ENCODE results near the gene PRSS3.
"Not testable (repeated sequence)": the region's sequence is repeated elsewhere in the genome, so short reads cannot be mapped to it uniquely, and the experiment has no call there.

PRSS3 gene

DNA sequence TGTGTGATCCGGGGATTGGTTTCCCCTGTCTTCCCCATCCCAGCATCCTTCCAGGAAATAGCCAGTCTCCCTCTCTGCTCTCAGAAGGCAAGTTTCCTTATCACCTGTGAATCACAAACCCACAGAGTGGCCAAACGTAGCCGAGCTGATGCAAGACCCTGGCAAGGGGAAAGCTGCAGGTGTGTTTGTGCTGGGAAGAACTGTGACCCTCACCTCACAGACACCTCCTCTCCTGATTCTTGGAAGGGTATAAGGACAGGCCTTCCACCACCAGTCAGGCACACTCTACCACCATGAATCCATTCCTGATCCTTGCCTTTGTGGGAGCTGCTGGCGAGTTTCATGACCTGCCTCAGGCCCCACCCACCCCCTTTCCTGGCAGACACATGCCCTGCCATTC lies at the start of gene PRSS3:
Gene PRSS3, plus strand, starts transcription at position 281 of the 400 bp plus-strand sequence. Its CDS starts 13 bp downstream, at position 294.
- DNase-seq = no peak

DNA sequence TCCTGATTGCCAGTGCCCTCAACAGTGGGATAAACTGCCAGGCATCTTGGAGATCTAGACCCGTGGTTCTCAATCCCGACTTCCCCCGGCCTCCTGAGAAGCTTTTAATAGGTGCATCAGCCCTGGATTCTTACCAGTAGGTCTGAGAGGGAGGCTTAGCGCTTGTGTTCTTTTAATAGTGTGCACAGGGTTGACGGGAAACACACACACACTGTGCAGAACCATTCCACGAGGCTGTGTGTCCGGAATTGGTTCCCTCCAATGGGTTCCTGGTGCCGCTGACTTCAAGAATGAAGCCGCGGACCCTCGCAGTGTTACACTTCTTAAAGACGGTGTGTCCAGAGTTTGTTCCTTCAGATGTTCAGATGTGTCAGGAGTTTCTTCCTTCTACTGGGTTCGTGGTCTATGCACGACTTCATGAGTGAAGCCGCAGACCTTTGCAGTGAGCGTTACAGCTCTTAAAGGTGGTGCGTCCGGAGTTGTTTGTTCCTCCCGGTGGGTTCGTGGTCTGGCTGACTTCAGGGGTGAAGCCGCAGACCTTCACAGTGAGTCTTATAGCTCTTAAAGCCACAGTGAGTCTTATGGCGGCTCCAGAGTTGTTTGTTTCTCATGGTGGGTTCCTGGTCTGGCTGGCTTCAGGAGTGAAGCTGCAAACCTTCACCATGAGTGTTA lies 46.6 kb upstream of the PRSS3 start:
- DNase-seq = no peak

DNA sequence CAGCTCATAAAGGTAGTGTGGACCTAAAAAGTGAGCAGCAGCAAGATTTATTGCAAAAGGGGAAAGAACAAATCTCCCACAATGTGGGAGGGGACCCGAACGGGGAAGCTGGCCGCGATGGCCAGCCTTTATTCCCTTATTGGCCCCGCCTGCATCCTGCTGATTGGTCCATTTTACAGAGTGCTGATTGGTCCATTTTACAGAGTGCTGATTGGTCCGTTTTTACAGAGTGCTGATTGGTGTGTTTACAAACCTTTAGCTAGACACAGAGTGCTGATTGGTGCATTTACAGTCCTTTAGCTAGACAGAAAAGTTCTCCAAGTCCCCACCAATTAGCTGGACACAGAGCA lies 46.1 kb upstream of the PRSS3 start:
- DNase-seq = not testable (repeated sequence)

DNA sequence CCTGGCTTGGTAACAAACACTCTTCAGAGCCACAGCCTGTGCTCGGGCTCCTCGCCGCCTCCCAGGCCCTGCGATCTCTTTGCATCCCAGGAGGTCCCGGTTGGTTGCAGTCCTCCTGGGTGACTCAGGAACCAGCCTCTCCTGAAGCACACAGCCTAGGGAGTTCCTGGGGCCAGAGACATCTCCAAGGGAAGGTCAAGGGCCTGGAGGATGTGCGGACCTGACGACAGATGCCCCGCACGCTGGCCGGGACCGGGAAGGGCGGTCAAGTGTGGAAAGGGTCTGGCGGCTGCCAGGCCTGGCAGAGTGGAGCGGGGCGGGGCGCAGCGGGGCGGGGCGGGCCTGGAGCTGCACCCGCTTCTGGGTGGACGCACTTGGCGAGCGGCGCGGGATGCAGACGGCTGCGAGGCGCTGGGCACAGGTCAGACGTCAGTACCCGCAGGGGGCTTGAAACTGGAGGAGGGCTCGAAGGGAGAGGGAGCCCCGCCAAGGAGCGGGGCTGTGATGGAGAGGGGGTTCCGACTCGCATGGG lies 45.0 kb upstream of the PRSS3 start:
- no peak for DNase-seq

DNA sequence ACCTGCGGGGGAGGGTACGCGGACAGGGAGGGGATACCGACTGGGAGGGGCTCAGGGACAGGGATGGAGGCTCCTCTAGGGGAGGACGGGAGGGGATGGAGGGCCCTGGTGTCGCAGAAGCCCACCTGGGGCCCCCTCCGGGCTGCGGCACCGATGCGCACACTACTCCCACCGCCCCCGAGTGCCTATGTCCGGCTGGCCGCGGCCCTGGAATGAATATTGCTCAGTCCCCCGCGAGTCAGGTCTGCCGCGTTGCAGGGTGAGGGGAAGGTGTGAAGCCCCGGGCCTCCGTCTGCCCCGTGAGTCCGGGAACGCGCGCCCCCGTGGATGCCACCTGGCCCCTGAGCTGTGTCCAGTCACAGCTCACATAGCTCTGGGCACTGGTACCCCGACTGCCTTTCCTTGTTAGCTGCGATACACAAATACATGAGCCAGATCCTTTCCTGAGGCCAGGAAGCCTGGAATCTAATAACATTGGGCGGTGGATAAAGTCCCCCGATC lies 44.5 kb upstream of the PRSS3 start:
- no peak for DNase-seq

DNA sequence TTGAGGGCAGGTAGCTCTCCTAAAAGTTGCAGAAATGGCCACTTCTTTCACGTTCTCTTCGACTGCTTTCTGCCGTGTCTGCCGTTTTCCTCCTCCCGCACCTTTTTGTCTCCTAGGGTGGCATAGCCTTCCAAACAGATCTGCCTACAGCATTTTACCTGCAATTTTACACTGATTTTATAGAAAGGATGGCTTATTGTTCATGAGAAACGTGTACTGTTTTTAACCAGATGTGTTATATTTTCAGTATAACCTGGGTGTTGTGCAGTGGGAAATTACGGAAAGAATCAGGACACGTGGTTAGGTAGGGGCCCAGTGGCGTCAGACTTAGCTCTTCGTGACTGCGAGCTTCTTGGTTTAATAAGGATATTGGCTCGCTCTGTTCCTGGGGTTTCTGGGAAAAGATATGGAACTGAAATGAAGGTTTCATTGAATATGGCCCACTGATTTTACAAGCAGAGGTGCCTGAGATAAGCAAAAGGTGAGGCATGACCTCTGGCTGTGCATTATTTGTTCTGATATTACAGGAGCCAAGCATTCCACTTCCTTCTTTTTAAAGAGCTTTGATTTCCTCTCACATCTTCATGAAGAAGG lies 43.7 kb upstream of the PRSS3 start:
- DNase-seq = no peak

DNA sequence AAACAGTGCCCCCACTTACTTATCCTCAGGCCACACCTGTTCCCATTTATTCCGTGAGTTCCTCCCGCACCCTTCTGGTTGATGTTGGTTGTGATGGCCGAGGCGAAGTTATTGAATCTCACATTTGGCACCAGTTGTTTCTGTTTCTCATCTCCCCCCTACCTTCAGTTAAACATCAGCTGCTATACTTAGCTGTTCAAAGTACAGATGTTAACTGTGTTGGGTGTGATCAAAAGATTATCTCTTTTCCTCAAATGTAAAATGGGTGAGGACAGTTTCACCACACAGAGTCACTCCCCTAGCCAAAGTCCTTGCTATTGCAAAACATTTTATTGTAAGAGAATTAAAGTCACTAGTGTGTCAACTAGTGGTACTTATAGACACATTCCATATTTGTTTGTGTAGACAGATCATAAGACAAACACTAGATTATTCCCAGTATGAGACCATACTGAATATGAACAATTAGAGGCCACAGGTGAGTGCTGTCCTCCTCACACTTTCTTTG lies 43.2 kb upstream of the PRSS3 start:
- DNase-seq = no peak

DNA sequence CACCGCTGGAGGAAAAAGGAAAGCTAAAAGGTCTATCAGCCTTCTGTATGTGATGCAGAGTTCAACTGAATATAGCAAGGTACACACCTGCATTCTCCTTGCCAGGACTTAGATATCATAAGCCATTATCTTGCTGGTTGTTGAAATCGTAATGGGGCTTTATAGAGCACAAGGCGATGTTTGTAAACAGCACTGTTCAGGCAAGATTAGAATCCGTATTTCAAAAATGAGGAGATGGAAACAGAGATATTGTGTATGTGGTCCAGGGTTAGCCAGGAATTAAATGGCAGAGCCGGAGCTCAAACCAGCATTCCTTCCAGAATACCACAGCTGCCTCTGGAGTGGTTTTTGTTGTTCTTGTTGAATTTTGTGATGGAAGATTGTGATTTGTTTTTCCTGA lies 42.6 kb upstream of the PRSS3 start:
- DNase-seq = not testable (repeated sequence)

DNA sequence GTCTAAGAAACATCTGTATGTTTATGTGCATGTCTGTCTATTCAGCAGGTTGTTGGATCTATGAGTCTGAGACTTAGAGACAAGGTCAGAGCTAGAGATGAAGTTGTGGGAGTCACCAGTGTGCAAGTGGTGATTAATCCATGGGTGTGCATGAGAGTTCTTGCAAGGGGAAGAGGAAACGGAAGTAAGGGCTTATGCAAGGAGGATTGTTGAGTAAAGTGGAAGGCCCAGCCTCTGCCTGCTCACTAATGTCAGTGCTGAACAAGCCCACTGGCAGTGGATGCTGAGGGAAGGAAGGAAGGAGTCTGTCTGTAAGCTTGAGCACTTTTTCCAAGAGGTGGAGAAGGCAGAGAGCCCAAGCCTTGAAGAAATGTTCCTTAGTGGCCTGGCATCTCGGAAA lies 35.7 kb upstream of the PRSS3 start:
- DNase-seq = not testable (repeated sequence)

DNA sequence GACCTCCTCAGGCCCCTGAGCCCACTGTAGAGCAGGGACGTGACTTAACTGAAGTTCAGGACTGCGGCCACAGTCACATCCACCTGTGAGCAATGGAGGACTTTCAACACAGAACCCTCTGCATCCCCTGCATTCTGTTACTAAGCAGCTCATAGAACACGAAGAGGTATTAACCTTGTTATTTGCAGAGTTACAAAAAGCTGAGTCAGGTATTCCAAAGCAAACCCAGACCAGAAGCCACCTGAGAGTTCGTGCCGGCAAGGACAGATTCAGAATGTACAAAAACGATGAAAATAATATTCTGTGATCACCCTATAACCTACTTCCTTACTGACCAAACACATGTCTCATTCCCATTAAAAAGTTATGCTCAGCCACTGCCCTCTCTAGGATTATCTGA lies 33.0 kb upstream of the PRSS3 start:
- no peak for DNase-seq

DNA sequence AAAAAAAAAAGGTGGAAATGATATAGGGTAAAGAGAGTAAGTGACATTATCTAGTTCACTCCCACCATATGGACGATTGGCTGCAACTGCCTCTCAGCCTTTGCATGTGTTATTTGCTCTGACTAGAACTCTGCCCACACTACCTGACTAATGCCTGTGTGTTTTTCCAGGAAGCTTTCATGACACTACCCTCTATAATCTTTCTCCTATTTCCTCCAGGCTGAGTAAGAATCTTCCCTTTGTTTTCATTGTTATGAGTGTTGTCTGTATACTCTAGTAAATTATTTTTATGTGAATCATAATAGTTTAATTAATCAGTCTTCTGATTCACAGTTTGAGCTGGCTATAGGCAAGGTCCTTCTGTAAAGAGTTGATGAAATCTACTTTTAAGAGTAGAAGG lies 31.7 kb upstream of the PRSS3 start:
- DNase-seq = not testable (repeated sequence)

DNA sequence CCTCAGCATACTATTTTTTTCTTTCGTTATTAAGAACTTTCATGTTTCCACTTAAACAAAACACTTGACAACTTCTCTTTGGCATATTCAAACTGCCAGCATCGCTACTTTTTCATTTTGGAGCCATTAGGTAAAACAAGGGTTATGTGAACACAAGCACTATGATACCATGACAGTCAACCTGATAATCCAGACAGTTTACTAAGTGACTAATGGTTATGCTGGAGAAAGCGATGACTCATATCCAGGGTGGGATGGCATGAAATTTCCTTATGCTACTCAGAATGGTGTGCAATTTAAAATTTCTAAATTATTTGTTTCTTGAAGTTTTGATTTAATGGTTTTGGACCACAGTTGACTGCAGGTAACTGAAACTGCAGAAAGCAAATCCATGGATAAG lies 29.9 kb upstream of the PRSS3 start:
- no peak for DNase-seq

DNA sequence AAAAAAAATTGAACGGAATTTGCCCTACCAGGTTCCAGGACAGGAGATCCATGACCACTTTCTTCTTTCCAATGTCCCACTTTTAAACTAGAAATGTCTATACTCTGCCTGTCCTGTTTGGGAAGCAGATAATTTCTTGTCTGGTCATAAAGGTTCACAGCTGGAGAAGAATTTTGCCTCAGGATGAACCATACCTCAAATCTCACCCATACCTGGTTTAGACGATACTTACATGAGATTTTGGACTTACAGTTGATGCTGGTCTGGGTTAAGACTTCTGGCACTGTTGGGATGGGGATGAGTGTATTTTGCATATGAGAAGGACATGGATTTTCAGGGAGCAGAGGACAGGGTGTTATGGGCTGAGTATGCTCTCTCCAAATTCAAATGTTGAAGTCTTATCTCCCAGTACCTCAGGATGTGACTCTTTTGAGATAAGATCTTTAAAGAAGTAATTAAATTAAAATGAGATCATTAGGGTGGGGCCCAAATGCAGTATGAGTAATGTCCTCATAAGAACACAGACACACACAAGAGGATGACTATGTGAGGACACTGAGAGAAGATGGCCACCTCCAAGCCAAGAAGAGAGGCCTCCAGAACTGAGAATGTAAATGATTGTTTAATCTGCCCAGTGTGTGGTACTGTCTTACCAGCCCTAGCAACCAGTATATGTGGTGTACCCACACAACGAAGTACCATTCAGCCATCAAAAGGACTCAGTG lies 25.0 kb upstream of the PRSS3 start:
- DNase-seq = not testable (repeated sequence)

DNA sequence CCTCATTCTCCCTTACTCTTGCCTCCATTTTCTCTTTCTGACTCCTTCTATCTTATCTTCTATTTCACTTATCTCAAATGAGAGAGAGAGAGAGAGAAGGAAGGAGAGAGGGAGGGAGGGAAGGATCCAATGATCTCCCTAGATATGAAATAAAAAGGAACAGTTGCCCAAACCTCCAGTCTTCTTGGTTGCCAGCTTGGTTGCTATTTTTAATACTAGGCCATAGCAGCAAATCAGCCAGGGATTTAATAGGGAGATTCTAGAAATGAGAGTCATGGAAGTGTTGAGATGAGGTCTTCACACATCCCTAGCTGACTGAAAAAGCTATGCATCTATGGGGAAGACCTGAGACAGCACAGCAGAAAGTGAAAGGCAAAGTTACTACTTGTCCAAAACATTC lies 22.2 kb upstream of the PRSS3 start:
- not testable (repeated sequence) for DNase-seq

DNA sequence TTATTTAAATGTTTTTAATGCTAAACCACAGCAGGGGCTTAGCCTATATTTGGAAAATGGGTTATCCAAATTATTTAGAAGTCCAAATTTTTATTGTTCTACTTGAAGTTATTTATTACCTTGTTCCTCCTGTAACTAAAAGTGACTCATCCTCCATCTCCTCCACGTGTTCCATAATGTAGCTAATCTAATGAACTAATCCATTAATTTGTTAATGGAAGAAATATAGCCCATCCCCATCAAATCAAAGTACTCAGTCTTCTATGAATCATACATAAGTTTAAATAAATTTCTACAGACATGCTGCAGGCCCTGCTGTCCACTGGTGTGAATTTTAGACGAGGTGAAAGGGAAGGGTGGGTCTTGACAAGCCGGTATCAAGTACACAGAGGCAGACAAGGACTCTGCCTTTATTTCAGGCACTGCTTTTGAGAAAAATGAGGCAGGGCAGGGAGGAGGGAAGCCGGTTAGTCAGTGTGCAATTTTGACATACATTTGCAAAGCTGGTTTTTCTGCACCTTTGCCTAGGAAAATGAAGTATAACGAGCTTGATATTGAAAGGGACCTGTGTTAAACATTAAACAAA lies 21.2 kb upstream of the PRSS3 start:
- not testable (repeated sequence) for DNase-seq

DNA sequence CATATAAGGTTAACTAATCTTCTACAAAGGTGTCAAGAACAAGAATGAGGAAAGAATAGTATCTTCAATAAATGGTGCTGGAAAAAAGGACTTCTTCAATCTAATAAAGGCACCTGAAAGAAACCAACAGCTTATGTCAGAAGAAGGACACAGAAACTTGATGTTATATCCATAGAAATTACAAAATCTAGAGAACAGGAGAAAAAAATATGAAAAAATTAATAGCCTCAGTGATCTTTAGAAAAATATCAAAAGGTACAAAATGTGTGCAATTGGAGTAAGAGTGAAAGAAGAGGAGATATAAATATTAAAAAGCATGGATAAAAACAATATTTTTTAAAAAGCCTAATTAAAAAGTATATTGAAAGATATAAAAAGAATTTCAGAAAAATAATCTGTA lies 18.8 kb upstream of the PRSS3 start:
- no peak for DNase-seq

DNA sequence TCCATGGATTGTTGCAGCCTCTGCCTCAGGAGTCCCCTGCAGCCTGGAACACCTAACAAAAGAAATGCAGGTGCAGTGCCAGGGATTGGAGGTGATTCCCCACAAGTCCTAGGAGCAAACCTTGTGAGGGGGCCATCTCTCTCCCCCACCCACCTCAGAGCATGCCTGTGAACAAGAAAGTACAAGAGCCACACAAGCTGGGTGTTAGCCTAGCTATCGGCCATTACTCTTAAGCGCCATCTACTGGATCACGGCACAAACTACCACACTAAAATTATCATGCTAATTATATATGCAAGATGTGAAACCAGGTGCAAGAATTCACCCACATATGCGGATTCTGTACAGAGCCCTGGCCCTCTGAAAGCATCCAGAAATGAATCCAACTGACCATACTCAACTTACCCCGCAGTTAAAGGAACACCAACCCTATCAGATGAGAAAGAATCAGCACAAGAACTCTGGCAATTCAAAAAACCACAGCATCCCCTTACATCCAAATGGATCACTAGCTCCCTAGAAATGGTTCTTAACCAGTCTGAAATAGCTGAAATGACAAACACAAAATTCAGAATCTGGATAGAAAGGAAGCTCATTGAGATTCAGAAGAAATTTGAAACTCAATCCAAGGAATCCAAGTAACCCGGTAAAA lies 16.5 kb upstream of the PRSS3 start:
- DNase-seq = no peak

DNA sequence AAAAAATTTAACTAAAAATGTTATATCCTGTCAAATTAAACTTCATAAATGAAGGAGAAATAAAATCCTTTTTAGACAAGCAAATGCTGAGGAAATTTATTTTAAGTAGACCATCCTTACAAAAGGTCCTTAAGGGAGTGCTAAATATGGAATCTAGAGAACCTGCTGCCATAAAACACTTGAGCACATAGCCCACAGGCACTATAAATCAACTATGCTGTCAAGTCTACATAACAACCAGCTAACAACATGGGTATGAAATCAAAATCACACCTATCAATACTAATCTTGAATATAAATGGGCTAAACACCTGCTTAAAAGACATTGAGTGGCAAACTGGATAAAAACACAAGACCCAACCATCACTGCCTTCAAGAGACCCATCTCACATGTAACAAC lies 15.1 kb upstream of the PRSS3 start:
- DNase-seq = no peak

DNA sequence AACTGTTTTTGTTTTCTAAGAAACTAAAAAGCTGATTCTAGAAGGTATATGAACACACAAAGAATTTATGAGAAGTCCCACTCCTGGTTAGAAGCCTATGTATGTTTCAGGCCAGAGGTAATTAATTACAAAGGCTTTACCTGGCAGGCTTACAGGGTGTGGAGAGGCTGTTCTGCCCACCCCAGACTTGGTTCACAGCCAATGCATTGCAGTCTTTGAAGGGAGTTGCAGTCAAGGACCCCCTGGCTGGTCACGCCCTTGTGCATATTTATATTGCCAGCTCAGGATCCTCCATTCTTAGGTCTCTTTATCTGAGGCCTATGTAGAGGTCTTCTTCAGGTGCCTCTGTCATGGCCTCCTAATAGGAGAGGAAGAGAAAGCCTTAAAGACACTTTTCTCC lies 13.6 kb upstream of the PRSS3 start:
- no peak for DNase-seq

DNA sequence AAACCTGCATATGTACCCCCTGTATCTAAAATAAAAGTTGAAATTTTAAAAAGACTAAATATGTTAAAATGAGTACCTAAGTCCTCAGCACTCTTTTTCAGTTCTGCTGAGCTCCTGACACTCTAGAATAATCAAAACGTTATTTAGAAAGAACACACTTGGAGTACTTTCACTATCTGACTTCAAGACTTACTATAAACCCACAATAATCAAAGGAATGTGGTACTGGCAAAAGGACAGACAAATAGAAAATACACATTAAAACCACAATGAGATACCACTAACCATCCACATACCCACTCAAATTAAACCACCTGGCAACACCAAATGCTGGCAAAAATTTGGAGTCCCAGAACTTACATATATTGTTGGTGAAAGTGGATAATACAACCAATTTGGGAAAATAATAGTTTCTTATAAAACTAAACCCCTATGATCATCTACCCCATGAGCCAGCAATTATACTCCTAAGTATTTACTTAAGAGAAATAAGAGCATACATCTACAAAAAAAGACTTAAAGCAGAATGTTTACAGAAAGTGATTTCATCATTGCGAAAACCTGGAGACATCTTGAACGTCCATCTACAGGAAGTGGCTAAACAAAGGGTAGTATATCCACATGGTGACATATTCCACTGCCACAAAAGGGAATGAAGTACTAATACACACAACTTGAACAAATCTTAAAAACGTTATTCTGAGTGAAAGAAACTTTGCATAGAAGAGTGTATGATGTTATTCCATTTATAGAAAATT lies 12.8 kb upstream of the PRSS3 start:
- DNase-seq = no peak

DNA sequence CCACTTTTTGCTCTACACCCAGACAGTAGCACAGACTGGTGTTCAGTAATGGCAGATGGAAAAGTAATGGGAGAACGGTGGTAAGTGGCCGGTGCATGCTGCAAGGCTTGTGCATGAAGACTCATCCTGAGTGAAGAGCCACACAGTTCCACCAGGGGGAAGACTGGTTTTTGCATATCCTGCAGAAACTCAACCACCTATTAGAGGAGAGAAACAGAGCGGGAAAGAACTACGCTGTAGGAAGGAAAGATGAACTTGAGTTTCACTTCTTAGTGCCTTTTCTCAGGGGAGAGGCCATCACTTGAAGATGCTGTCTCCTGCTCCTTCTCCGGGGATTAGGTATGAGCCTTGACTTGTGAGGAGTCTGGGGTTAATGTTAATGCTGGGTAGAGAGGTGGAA lies 9.4 kb upstream of the PRSS3 start:
- DNase-seq = no peak

DNA sequence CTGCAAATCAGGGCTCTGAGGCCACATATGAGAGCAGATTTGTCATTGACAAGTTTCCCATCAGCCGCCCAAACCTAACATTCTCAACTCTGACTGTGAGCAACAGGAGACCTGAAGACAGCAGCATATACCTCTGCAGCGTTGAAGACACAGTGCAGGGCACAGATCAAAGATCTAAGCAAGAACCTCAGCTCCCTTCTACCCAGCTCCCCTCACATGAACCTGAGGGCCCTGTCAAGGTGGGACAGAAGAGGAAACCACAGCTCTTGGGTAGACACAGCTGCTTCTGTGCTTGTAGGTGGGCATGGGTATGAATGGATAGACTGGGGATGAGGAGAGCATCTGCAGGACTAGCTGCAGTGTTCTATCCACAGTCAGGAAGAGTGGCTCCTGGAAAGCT lies 8.7 kb upstream of the PRSS3 start:
- DNase-seq = no peak
